ENCODE measurements around the gene SPON1.

GRCh38 chr11:14275076-14275475, 312.6 kb downstream of the SPON1 start:
- TF ChIP-seq EZH2 (IDR thresholded peaks at IDR 0.05), result no peak
- no peak for TF ChIP-seq POLR2AphosphoS5 (IDR thresholded peaks at IDR 0.05; ENCODE audit: borderline replicate concordance, low read depth, low read length)
- TF ChIP-seq FOXP2 (optimal IDR thresholded peaks at IDR 0.05; ENCODE audit: control extremely low read depth, extremely low read length, insufficient read depth), result no peak

All from SK-N-MC (cell line).